DOHH2 (cell line): Measurements from ENCODE around the gene GTPBP4.

ENCODE experiments used
- H3F3A ChIP-seq: fragments of 200-600 bp; sonication (generic), shearing (Covaris generic); 2 replicates; pipeline ENCODE4 v1.6.0; 2016; ENCODE audit warnings: antibody characterized with exemption, mild to moderate bottlenecking; ENCODE audit not compliant: control insufficient read depth, insufficient read depth
- H3K27ac ChIP-seq: fragments of 200-600 bp; sonication (generic); 2 replicates; pipeline ENCODE4 v1.5.1; 2014; ENCODE audit warnings: low read depth, mild to moderate bottlenecking, low read length, moderate library complexity
- H3K27me3 ChIP-seq: fragments of 200-600 bp; sonication (generic); 2 replicates; pipeline ENCODE4 v1.6.1; 2014; ENCODE audit warnings: mild to moderate bottlenecking, low read length, mixed read lengths; ENCODE audit not compliant: control insufficient read depth
- H3K36me3 ChIP-seq: fragments of 200-600 bp; sonication (generic); 2 replicates; pipeline ENCODE4 v1.6.1; 2014; ENCODE audit warnings: mild to moderate bottlenecking, low read length, moderate library complexity, mixed read lengths; ENCODE audit not compliant: control insufficient read depth
- H3K4me1 ChIP-seq: fragments of 200-600 bp; sonication (generic); 2 replicates; pipeline ENCODE4 v1.6.1; 2014; ENCODE audit warnings: mild to moderate bottlenecking, low read length, mixed read lengths; ENCODE audit not compliant: control insufficient read depth
- H3K4me2 ChIP-seq: fragments of 200-600 bp; sonication (generic); 2 replicates; pipeline ENCODE4 v1.6.0; 2014; ENCODE audit warnings: mild to moderate bottlenecking, low read length, moderate library complexity
- H3K4me3 ChIP-seq: fragments of 200-600 bp; sonication (generic); 2 replicates; pipeline ENCODE4 v1.5.1; 2014; ENCODE audit warnings: mild to moderate bottlenecking, low read length, mixed read lengths
- H3K79me2 ChIP-seq: fragments of 200-600 bp; sonication (generic); 2 replicates; pipeline ENCODE4 v1.6.1; 2014; ENCODE audit warnings: mild to moderate bottlenecking, low read length, mixed read lengths; ENCODE audit not compliant: control insufficient read depth
- H3K9me2 ChIP-seq: fragments of 200-600 bp; sonication (generic); replicated peaks from 2 replicates; pipeline ENCODE4 v1.6.1; 2014; ENCODE audit warnings: mild to moderate bottlenecking, low read length, mixed read lengths; ENCODE audit not compliant: control insufficient read depth
- H3K9me3 ChIP-seq: fragments of 200-600 bp; sonication (generic); 2 replicates; pipeline ENCODE4 v1.6.1; 2014; ENCODE audit warnings: antibody characterized with exemption, low read length, mixed read lengths; ENCODE audit not compliant: control insufficient read depth, insufficient read depth
- H4K20me1 ChIP-seq: fragments of 200-600 bp; sonication (generic); 2 replicates; pipeline ENCODE4 v1.6.0; 2014; ENCODE audit warnings: low read depth, mild to moderate bottlenecking, antibody characterized with exemption, low read length, moderate library complexity; ENCODE audit not compliant: control insufficient read depth, insufficient read depth
- CTCF ChIP-seq: fragments of 200-600 bp; sonication (generic); IDR thresholded peaks from one replicate; pipeline ENCODE4 v1.5.1; 2014; ENCODE audit warnings: antibody characterized with exemption, mild to moderate bottlenecking, low read depth, low read length; ENCODE audit not compliant: poor library complexity, severe bottlenecking
- EZH2phosphoT487 ChIP-seq: fragments of 200-600 bp; sonication (generic); IDR thresholded peaks from 2 replicates; pipeline ENCODE4 v1.6.1; 2017; ENCODE audit warnings: borderline replicate concordance, mild to moderate bottlenecking, antibody characterized with exemption, low read length, moderate library complexity, mixed read lengths

Gene GTPBP4

DNA sequence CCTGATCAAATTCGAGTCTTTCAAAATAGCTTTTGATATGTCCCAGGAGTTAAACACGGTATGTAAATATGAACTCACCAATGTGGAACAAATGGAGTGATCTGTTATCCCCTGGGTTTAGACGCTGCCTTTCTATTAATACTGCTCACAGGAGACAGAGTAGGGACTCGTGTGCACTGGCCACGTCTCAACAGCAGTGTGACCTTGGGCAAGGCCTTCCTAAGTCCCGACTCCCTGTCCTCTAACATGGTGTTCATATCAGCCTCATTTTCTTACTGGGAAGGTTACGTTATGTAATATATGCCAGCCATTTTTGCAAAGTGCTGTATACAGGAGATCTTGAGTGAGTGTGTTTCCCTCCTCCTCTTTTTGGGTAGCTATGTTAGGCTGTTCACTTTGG is 69.8 kb downstream of the GTPBP4 start:
- no peaks in the 10 kb centered on the region for H3K27me3 ChIP-seq
- TF ChIP-seq CTCF (no peak), EZH2phosphoT487 (no peak)
- peaks cover 7% of the 10 kb centered on the region; the same call in 1 of the 2 replicates for H3F3A ChIP-seq
- peaks cover 48% of the 10 kb centered on the region for H3K4me1 ChIP-seq
- H3K9me2 ChIP-seq, result no peaks in the 10 kb centered on the region
- H3K4me2 ChIP-seq, result peak overlapping the region; percentile 78
- H3K9me3 ChIP-seq, result no peaks in the 10 kb centered on the region
- 0 out of 2 replicates have a peak overlapping the region, but pooled peaks have one; percentile 81 for H3K27ac ChIP-seq
- peaks cover 100% of the 10 kb centered on the region for H3K79me2 ChIP-seq
- peaks cover 32% of the 10 kb centered on the region for H4K20me1 ChIP-seq
- peak overlapping the region; percentile 96 for H3K4me3 ChIP-seq
- peaks cover 70% of the 10 kb centered on the region for H3K36me3 ChIP-seq

- Histone ChIP-seq H3K27me3 (no peaks in the 10 kb centered on the region), H3K36me3 (peaks cover 59% of the 10 kb centered on the region), H4K20me1 (peaks cover 19% of the 10 kb centered on the region), H3K9me2 (no peaks in the 10 kb centered on the region), H3F3A (peaks cover 7% of the 10 kb centered on the region; the same call in 1 of the 2 replicates), H3K9me3 (no peaks in the 10 kb centered on the region), H3K4me3 (no peak overlapping the region), H3K4me2 (no peak overlapping the region), H3K4me1 (peaks cover 29% of the 10 kb centered on the region), H3K79me2 (peaks cover 86% of the 10 kb centered on the region), H3K27ac (no peak overlapping the region)
- TF ChIP-seq CTCF (no peak), EZH2phosphoT487 (no peak)
These were observed 71.7 kb downstream of the GTPBP4 start for GRCh38 chr10:1059902-1060301.

DNA sequence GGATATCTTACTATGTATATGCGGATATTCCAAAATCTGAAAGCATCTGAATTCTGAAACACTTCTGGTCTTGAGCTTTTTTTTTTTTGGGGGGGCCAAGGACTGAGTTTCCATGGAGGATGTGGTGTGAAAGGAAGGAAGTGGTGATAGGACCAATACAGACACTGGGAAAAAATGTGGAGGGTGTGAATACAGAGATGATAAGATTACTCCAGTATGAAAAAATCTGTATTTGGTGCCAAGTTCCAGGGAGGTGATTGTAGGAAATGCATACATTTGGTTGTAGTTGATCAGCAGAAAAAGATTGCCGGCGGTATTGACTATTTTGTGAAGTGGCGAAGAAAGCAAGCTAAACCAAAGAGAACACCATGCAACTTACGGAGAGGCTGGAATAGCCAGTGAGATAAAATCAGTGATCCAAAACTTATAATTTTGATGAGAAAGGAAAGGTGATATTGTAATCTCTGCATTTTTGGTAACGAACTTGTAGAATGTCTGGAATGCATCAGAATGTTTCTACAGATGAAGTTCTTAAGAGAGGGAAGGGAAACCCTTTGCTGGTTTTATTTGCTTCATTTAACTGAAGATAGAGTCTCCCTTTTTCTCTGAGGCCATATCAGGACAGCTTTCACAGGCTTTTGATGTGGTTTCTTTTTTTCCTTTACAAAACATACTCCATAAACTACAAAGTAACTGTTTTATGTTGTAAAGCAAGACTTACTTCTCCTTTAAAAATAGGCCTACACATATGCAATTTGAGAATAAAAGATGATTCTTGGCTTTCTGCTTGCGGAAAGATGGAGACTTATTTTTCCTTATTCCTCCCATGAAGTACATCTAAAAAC is 73.9 kb downstream of the GTPBP4 start:
- peaks cover 19% of the 10 kb centered on the region for H4K20me1 ChIP-seq
- no peak overlapping the region for H3K4me3 ChIP-seq
- H3K27ac ChIP-seq, result no peak overlapping the region
- H3K9me3 ChIP-seq, result no peaks in the 10 kb centered on the region
- no peak overlapping the region for H3K4me2 ChIP-seq
- H3K9me2 ChIP-seq, result no peaks in the 10 kb centered on the region
- peaks cover 67% of the 10 kb centered on the region for H3K79me2 ChIP-seq
- peaks cover 31% of the 10 kb centered on the region for H3K4me1 ChIP-seq
- H3F3A ChIP-seq, result no peaks in the 10 kb centered on the region; the same call in 1 of the 2 replicates
- H3K27me3 ChIP-seq, result no peaks in the 10 kb centered on the region
- no peak for TF ChIP-seq CTCF
- no peak for TF ChIP-seq EZH2phosphoT487
- H3K36me3 ChIP-seq, result peaks cover 41% of the 10 kb centered on the region
